Epithelial cell of proximal tubule (primary cell): ENCODE results near the gene CPSF4. TPM values are rescaled to one million over a fixed set of nuclear protein-coding genes. Genes with fewer than 3 reads are reported as not detected.
A peak's percentile ranks its signal among the peaks of the same experiment; 100 is the strongest.
"Not testable (repeated sequence)": the region's sequence is repeated elsewhere in the genome, so short reads cannot be mapped to it uniquely, and the experiment has no call there.

Experiments
- DNase-seq: peaks from one replicate; pipeline ENCODE4 v3.0.0-alpha.2; 2011; ENCODE audit warnings: low read depth
- H3K4me3 ChIP-seq: 2 replicates; pipeline ENCODE4 v1.5.1; 2011; ENCODE audit warnings: low read depth, mild to moderate bottlenecking, low read length
- total RNA-seq: library from RNA; depleted of rRNA; stranded (reverse); fragments of >200 nt; gene quantifications from 2 replicates; pipeline ENCODE4 v1.2.3, GENCODE V29; 2015
- TF ChIP-seq, protein P1 (sequence below): conservative IDR thresholded peaks from 2 replicates; pipeline ENCODE4 v1.5.1; 2012; ENCODE audit warnings: low read depth, mild to moderate bottlenecking, low read length

Gene CPSF4
- total RNA-seq, 1 donor from 2014 or later, result 15.8 TPM

DNA sequence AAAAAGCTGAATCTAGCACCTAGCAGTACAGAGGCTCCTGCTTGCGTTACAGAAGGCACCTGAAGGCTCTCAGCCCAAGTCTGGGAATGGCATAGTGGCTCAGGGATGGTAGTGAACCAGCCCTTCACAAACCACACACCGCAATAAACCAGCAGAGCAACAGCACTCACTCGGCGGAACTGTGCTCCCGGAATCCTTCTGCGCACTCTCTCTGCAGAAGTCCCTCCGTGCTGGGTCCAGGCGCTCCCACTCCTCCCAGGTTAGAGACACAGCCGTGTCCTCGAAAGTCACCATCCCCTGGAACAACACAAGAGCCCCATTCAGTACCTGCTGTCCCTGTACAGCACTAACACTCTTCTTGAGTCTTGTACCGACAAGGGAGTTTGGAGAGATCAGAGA is 59.8 kb downstream of the CPSF4 start:
- no peak for DNase-seq
- H3K4me3 ChIP-seq, result peak overlapping the region; percentile 100
- TF ChIP-seq, protein P1, sequence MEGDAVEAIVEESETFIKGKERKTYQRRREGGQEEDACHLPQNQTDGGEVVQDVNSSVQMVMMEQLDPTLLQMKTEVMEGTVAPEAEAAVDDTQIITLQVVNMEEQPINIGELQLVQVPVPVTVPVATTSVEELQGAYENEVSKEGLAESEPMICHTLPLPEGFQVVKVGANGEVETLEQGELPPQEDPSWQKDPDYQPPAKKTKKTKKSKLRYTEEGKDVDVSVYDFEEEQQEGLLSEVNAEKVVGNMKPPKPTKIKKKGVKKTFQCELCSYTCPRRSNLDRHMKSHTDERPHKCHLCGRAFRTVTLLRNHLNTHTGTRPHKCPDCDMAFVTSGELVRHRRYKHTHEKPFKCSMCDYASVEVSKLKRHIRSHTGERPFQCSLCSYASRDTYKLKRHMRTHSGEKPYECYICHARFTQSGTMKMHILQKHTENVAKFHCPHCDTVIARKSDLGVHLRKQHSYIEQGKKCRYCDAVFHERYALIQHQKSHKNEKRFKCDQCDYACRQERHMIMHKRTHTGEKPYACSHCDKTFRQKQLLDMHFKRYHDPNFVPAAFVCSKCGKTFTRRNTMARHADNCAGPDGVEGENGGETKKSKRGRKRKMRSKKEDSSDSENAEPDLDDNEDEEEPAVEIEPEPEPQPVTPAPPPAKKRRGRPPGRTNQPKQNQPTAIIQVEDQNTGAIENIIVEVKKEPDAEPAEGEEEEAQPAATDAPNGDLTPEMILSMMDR, result no peak

- TF ChIP-seq, protein P1, result no peak
- H3K4me3 ChIP-seq, result peak overlapping the region; percentile 100
- DNase-seq, result no peak
These were observed 60.6 kb downstream of the CPSF4 start for GRCh38 chr7:99499371-99499720.

DNA sequence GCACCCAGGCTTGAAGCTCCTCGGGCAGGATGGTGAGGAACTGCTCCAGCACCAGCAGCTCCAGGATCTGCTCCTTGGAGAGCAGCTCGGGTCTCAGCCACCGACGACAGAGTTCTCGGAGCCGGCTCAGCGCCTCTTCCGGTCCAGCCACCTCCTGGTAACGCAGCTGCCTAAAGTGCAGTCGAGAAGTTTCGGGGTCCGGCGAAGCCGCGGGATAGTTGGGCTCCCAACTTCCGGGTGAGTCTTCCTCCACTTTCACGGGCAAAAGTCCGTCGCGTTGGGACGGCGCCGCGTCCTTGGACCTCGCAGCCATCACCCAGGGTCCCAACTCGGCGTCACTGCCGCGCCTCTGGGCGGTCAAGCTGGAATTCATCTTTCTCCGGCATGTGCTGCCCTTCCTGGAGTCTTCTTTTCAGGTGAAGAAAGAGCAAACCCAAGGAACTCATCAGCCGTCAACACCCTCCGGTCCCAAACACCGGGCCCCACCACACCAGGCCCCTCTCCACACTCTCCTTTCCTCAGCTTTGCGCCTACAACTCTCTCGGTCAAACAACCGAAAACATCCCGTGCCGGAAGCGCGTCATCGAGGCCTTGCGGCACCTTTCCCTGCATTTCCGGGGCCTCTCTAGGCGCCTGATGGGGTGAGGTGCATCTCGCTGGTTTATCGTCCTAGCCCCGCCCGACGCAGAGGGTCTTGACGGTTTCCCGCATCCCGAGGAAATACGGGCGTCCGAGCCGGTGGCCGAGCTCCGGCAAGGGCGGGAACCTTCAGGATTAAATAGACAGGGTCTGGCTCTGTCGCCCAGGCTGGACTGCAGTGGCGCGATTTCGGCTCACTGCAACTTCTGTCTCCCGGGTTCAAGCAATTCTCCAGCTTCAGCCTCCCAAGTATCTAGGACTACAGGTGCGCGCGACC is 61.2 kb downstream of the CPSF4 start, which contains the start of gene ZNF394:
TSS of gene ZNF394 (minus strand) at position 561 of the 916 bp plus-strand sequence. CDS start at position 373, 188 bp downstream.
- H3K4me3 ChIP-seq, result peak within 1 kb of the TSS; percentile 100
- TF ChIP-seq, protein P1, result peak; percentile 13
- peak; percentile 53 for DNase-seq

- no peak for DNase-seq
- H3K4me3 ChIP-seq, result peak overlapping the region; percentile 100
- TF ChIP-seq, protein P1, result no peak
These were observed 61.9 kb downstream of the CPSF4 start for GRCh38 chr7:99500637-99501009.

DNA sequence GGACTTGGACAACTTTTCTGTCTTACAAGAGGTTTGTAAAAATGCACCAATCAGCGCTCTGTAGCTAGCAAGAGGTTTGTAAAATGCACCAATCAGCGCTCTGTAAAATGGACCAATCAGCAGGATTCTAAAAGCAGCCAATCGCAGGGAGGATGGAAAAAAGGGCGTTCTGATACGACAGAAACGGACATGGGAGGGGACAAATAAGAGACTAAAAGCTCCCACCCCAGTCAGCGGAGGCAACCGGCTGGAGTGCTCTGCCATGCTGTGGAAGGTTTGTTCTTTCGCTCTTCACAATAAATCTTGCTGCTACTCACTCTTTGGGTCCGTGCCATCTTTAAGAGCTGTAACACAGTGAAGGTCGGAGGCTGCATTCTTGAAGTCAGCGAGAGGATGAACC is 62.5 kb downstream of the CPSF4 start:
- H3K4me3 ChIP-seq, result peak overlapping the region; percentile 100
- not testable (repeated sequence) for DNase-seq

DNA sequence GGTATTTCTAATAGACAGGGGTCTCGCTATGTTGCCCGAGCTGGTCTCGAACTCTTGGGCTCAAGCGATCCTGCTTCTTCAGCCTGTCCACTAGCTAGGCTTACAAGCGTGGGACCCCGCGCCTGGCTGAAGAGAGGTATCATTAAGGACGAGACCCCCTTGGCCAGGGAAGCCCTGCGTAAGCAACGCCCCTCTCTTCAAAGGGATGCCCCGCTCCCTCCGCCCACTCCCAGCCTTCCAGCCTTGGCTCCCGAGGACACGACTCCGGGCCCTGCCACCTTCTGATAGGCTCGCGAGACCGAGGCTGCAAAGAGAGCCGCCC is 65.5 kb downstream of the CPSF4 start:
- H3K4me3 ChIP-seq, result peak overlapping the region; percentile 77
- TF ChIP-seq, protein P1, result no peak
- no peak for DNase-seq

DNA sequence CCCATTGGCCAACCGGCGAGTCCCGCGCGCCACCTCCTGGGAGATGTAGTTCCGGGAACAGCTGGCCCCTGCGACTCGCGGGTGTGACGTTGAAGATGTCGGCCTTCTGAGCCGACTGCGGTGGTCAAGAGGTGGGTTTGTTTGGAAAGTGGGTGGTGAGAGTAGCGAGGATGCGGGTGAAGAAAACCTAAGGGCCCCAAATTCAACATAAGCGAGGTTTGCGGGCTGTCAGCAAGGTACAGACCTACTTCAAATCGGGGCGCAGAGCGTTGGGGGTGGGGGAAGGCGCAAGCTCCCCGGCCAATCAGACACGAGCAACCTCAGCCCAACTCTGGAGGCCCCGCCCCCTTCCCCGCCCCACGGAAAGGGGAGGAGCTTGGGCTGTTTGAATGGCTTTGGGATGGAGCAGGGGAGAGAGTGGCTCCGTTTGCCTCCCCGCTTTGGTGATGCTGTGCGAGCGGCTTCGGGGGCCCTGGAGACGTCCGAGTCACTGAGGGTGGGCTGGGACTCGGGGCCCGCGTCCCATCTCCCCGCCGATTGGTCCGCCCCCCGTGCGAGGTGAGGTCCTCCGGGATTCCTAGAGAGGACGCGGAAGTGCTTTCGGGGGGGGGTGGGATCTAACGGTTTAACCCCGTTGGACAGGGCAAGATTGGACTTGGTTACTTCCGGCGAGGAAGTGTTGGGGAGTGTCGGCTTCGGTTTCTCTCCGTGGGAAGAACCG is 66.0 kb downstream of the CPSF4 start, which contains the start of gene ZKSCAN5:
TSS of gene ZKSCAN5 (plus strand) at position 60 of the 721 bp plus-strand sequence. CDS start 1,383 bp downstream, outside the sequence.
- peak; percentile 74 for DNase-seq
- H3K4me3 ChIP-seq, result peak within 1 kb of the TSS; percentile 77
- TF ChIP-seq, protein P1, result no peak
